ENCODE results near the gene KRT20.

The KRT20 gene

GRCh38 chr17:40854175-40854814, 30.7 kb downstream of the KRT20 start:
- WGBS, 2 experiments = 80 to 87% methylated on average over 5 to 6 of the region's 6 CpGs
- Histone ChIP-seq H3K27me3 (ENCODE audit: control insufficient read depth, insufficient read depth, low read length, poor library complexity, severe bottlenecking) (no peaks in the 10 kb centered on the region), H3K27ac (ENCODE audit: insufficient read depth, low read depth, low read length, poor library complexity, severe bottlenecking) (no peak overlapping the region), H3K4me1 (ENCODE audit: control insufficient read depth, insufficient read depth, low read length) (no peaks in the 10 kb centered on the region), H3K4me3 (ENCODE audit: insufficient read depth, low read depth, low read length) (no peak overlapping the region), H3K36me3 (ENCODE audit: control insufficient read depth, insufficient read depth, low read length) (no peaks in the 10 kb centered on the region), H3K9me3 (ENCODE audit: control insufficient read depth, low read length) (no peaks in the 10 kb centered on the region)

GRCh38 chr17:40852364-40852763, 32.7 kb downstream of the KRT20 start:
- Histone ChIP-seq H3K4me1 (ENCODE audit: control insufficient read depth, insufficient read depth, low read length) (no peaks in the 10 kb centered on the region), H3K36me3 (ENCODE audit: control insufficient read depth, insufficient read depth, low read length) (no peaks in the 10 kb centered on the region), H3K27me3 (ENCODE audit: control insufficient read depth, insufficient read depth, low read length, poor library complexity, severe bottlenecking) (no peaks in the 10 kb centered on the region), H3K4me3 (ENCODE audit: insufficient read depth, low read depth, low read length) (no peak overlapping the region), H3K27ac (ENCODE audit: insufficient read depth, low read depth, low read length, poor library complexity, severe bottlenecking) (no peak overlapping the region), H3K9me3 (ENCODE audit: control insufficient read depth, low read length) (no peaks in the 10 kb centered on the region)
- 68 to 74% methylated on average over 1 of the region's 1 CpG for WGBS, 2 experiments

GRCh38 chr17:40850293-40850972, 34.6 kb downstream of the KRT20 start:
- no peaks in the 10 kb centered on the region for H3K36me3 ChIP-seq (ENCODE audit: control insufficient read depth, insufficient read depth, low read length)
- 87 to 92% methylated on average over 2 to 3 of the region's 3 CpGs for WGBS, 2 experiments

GRCh38 chr17:40849723-40850122, 35.3 kb downstream of the KRT20 start:
- Histone ChIP-seq H3K4me1 (ENCODE audit: control insufficient read depth, insufficient read depth, low read length) (no peaks in the 10 kb centered on the region), H3K27ac (ENCODE audit: insufficient read depth, low read depth, low read length, poor library complexity, severe bottlenecking) (no peak overlapping the region), H3K36me3 (ENCODE audit: control insufficient read depth, insufficient read depth, low read length) (no peaks in the 10 kb centered on the region), H3K27me3 (ENCODE audit: control insufficient read depth, insufficient read depth, low read length, poor library complexity, severe bottlenecking) (no peaks in the 10 kb centered on the region), H3K4me3 (ENCODE audit: insufficient read depth, low read depth, low read length) (no peak overlapping the region), H3K9me3 (ENCODE audit: control insufficient read depth, low read length) (no peaks in the 10 kb centered on the region)
- 89 to 95% methylated on average over 2 to 4 of the region's 4 CpGs for WGBS, 2 experiments

More at GRCh38 chr17:40850293-40850972, 34.6 kb downstream of the KRT20 start:
- no peak overlapping the region for H3K27ac ChIP-seq (ENCODE audit: insufficient read depth, low read depth, low read length, poor library complexity, severe bottlenecking)
- H3K27me3 ChIP-seq (ENCODE audit: control insufficient read depth, insufficient read depth, low read length, poor library complexity, severe bottlenecking) = no peaks in the 10 kb centered on the region
- H3K9me3 ChIP-seq (ENCODE audit: control insufficient read depth, low read length) = no peaks in the 10 kb centered on the region
- H3K4me3 ChIP-seq (ENCODE audit: insufficient read depth, low read depth, low read length) = no peak overlapping the region
- no peaks in the 10 kb centered on the region for H3K4me1 ChIP-seq (ENCODE audit: control insufficient read depth, insufficient read depth, low read length)

- no peaks in the 10 kb centered on the region for H3K27me3 ChIP-seq (ENCODE audit: control insufficient read depth, insufficient read depth, low read length, poor library complexity, severe bottlenecking)
- H3K4me3 ChIP-seq (ENCODE audit: insufficient read depth, low read depth, low read length) = no peak overlapping the region
- no peaks in the 10 kb centered on the region for H3K4me1 ChIP-seq (ENCODE audit: control insufficient read depth, insufficient read depth, low read length)
- WGBS, 2 experiments = 90 to 95% methylated on average over 1 of the region's 1 CpG
- H3K27ac ChIP-seq (ENCODE audit: insufficient read depth, low read depth, low read length, poor library complexity, severe bottlenecking) = no peak overlapping the region
- no peaks in the 10 kb centered on the region for H3K9me3 ChIP-seq (ENCODE audit: control insufficient read depth, low read length)
- no peaks in the 10 kb centered on the region for H3K36me3 ChIP-seq (ENCODE audit: control insufficient read depth, insufficient read depth, low read length)
Observed at GRCh38 chr17:40848583-40849235, 36.3 kb downstream of the KRT20 start.

- Histone ChIP-seq H3K36me3 (ENCODE audit: control insufficient read depth, insufficient read depth, low read length) (no peaks in the 10 kb centered on the region), H3K4me3 (ENCODE audit: insufficient read depth, low read depth, low read length) (no peak overlapping the region), H3K27ac (ENCODE audit: insufficient read depth, low read depth, low read length, poor library complexity, severe bottlenecking) (no peak overlapping the region), H3K27me3 (ENCODE audit: control insufficient read depth, insufficient read depth, low read length, poor library complexity, severe bottlenecking) (no peaks in the 10 kb centered on the region), H3K4me1 (ENCODE audit: control insufficient read depth, insufficient read depth, low read length) (no peaks in the 10 kb centered on the region), H3K9me3 (ENCODE audit: control insufficient read depth, low read length) (no peaks in the 10 kb centered on the region)
- WGBS, 2 experiments = 93% methylated on average over 1 of the region's 1 CpG
Observed at GRCh38 chr17:40846515-40847144, 38.4 kb downstream of the KRT20 start.

GRCh38 chr17:40844671-40845107, 40.4 kb downstream of the KRT20 start:
- no peak overlapping the region for H3K4me3 ChIP-seq (ENCODE audit: insufficient read depth, low read depth, low read length)
- H3K4me1 ChIP-seq (ENCODE audit: control insufficient read depth, insufficient read depth, low read length) = no peaks in the 10 kb centered on the region
- no peaks in the 10 kb centered on the region for H3K27me3 ChIP-seq (ENCODE audit: control insufficient read depth, insufficient read depth, low read length, poor library complexity, severe bottlenecking)
- H3K27ac ChIP-seq (ENCODE audit: insufficient read depth, low read depth, low read length, poor library complexity, severe bottlenecking) = no peak overlapping the region
- H3K9me3 ChIP-seq (ENCODE audit: control insufficient read depth, low read length) = no peaks in the 10 kb centered on the region
- WGBS, 2 experiments = 90 to 93% methylated on average over 4 of the region's 4 CpGs
- H3K36me3 ChIP-seq (ENCODE audit: control insufficient read depth, insufficient read depth, low read length) = no peaks in the 10 kb centered on the region

- Histone ChIP-seq H3K9me3 (ENCODE audit: control insufficient read depth, low read length) (no peaks in the 10 kb centered on the region), H3K27ac (ENCODE audit: insufficient read depth, low read depth, low read length, poor library complexity, severe bottlenecking) (no peak overlapping the region), H3K27me3 (ENCODE audit: control insufficient read depth, insufficient read depth, low read length, poor library complexity, severe bottlenecking) (no peaks in the 10 kb centered on the region), H3K4me3 (ENCODE audit: insufficient read depth, low read depth, low read length) (no peak overlapping the region), H3K36me3 (ENCODE audit: control insufficient read depth, insufficient read depth, low read length) (no peaks in the 10 kb centered on the region), H3K4me1 (ENCODE audit: control insufficient read depth, insufficient read depth, low read length) (no peaks in the 10 kb centered on the region)
- 53 to 61% methylated on average over 3 of the region's 3 CpGs for WGBS, 2 experiments
Observed at GRCh38 chr17:40843242-40843641, 41.8 kb downstream of the KRT20 start.

GRCh38 chr17:40841246-40841645, 43.8 kb downstream of the KRT20 start:
- no peaks in the 10 kb centered on the region for H3K9me3 ChIP-seq (ENCODE audit: control insufficient read depth, low read length)
- H3K27me3 ChIP-seq (ENCODE audit: control insufficient read depth, insufficient read depth, low read length, poor library complexity, severe bottlenecking) = no peaks in the 10 kb centered on the region
- WGBS, 2 experiments = 90 to 96% methylated on average over 3 of the region's 3 CpGs
- no peaks in the 10 kb centered on the region for H3K36me3 ChIP-seq (ENCODE audit: control insufficient read depth, insufficient read depth, low read length)
- H3K4me3 ChIP-seq (ENCODE audit: insufficient read depth, low read depth, low read length) = no peak overlapping the region
- no peaks in the 10 kb centered on the region for H3K4me1 ChIP-seq (ENCODE audit: control insufficient read depth, insufficient read depth, low read length)
- H3K27ac ChIP-seq (ENCODE audit: insufficient read depth, low read depth, low read length, poor library complexity, severe bottlenecking) = no peak overlapping the region

- WGBS, 2 experiments = 88% methylated on average over 3 of the region's 3 CpGs
- Histone ChIP-seq H3K4me3 (ENCODE audit: insufficient read depth, low read depth, low read length) (no peak overlapping the region), H3K36me3 (ENCODE audit: control insufficient read depth, insufficient read depth, low read length) (no peaks in the 10 kb centered on the region), H3K27ac (ENCODE audit: insufficient read depth, low read depth, low read length, poor library complexity, severe bottlenecking) (no peak overlapping the region), H3K9me3 (ENCODE audit: control insufficient read depth, low read length) (no peaks in the 10 kb centered on the region), H3K27me3 (ENCODE audit: control insufficient read depth, insufficient read depth, low read length, poor library complexity, severe bottlenecking) (no peaks in the 10 kb centered on the region), H3K4me1 (ENCODE audit: control insufficient read depth, insufficient read depth, low read length) (no peaks in the 10 kb centered on the region)
Observed at GRCh38 chr17:40839194-40839593, 45.8 kb downstream of the KRT20 start.
